Type B pancreatic cell (in vitro differentiated cells): ENCODE data around the gene CLK2. TPM values are rescaled to one million over a fixed set of nuclear protein-coding genes. Genes with fewer than 3 reads are reported as not detected.

Experiments
- DNase-seq: peaks from one replicate; pipeline ENCODE4 v3.0.0; 2021; ENCODE audit warnings: mixed read lengths; ENCODE audit not compliant: unreplicated experiment; ENCODE audit errors: extremely low spot score
- H3K27ac Mint-ChIP-seq: 2 replicates; pipeline ENCODE4 v1.8.0; 2021; ENCODE audit warnings: mild to moderate bottlenecking, mixed read lengths
- H3K27me3 Mint-ChIP-seq: 2 replicates; pipeline ENCODE4 v1.8.0; 2021; ENCODE audit warnings: mixed read lengths
- H3K36me3 Mint-ChIP-seq: 2 replicates; pipeline ENCODE4 v1.8.0; 2021; ENCODE audit warnings: mixed read lengths
- H3K4me1 Mint-ChIP-seq: one replicate; pipeline ENCODE4 v1.8.0; 2021; ENCODE audit warnings: mixed read lengths; ENCODE audit not compliant: unreplicated experiment
- H3K4me3 Mint-ChIP-seq: 2 replicates; pipeline ENCODE4 v1.8.0; 2021; ENCODE audit warnings: mild to moderate bottlenecking, mixed read lengths
- H3K9me3 Mint-ChIP-seq: 2 replicates; pipeline ENCODE4 v1.8.0; 2021; ENCODE audit warnings: mixed read lengths
- CTCF ChIP-seq: fragments of 200-600 bp; sonication (generic); conservative IDR thresholded peaks from 2 replicates; pipeline ENCODE4 v1.5.0; 2021; ENCODE audit warnings: antibody characterized with exemption, mild to moderate bottlenecking
- total RNA-seq: library from RNA; stranded (reverse); gene quantifications from 2 replicates; pipeline ENCODE4 v1.2.1, GENCODE V29; 2021; ENCODE audit warnings: low replicate concordance

CLK2 gene
- total RNA-seq, 1 donor from 2014 or later: 96.8 TPM

GRCh38 chr1:155308493-155309422 lies 35.5 kb upstream of the CLK2 start, which contains the start of gene FDPS:
TSS of gene FDPS (plus strand) at chr1:155308866. CDS start at chr1:155309790, 924 bp downstream.
- peak; percentile 93 for DNase-seq
- Mint-ChIP-seq H3K27ac (peak within 1 kb of the TSS; percentile 94), H3K4me3 (peak within 1 kb of the TSS; percentile 99), H3K4me1 (peaks cover 12% of the 10 kb centered on the region), H3K36me3 (peaks cover 17% of the 10 kb centered on the region), H3K27me3 (no peaks in the 10 kb centered on the region), H3K9me3 (no peaks in the 10 kb centered on the region)
- TF ChIP-seq CTCF: no peak

- Mint-ChIP-seq H3K4me3 (peak overlapping the region; percentile 70), H3K9me3 (no peaks in the 10 kb centered on the region), H3K27ac (peak overlapping the region; percentile 69), H3K36me3 (peaks cover 10% of the 10 kb centered on the region), H3K4me1 (peaks cover 12% of the 10 kb centered on the region), H3K27me3 (no peaks in the 10 kb centered on the region)
- DNase-seq: no peak
- TF ChIP-seq CTCF: peak; percentile 64
Measured at GRCh38 chr1:155307247-155307740, 34.0 kb upstream of the CLK2 start.

- Mint-ChIP-seq H3K4me1 (peaks cover 12% of the 10 kb centered on the region), H3K36me3 (peaks cover 3% of the 10 kb centered on the region), H3K27ac (peak overlapping the region; percentile 68), H3K27me3 (no peaks in the 10 kb centered on the region), H3K9me3 (no peaks in the 10 kb centered on the region), H3K4me3 (peak overlapping the region; percentile 51)
- TF ChIP-seq CTCF: no peak
- no peak for DNase-seq
Measured at GRCh38 chr1:155305881-155306391, 32.6 kb upstream of the CLK2 start.

- Mint-ChIP-seq H3K27ac (peak overlapping the region; percentile 83), H3K36me3 (no peaks in the 10 kb centered on the region), H3K27me3 (no peaks in the 10 kb centered on the region), H3K9me3 (no peaks in the 10 kb centered on the region), H3K4me3 (peak overlapping the region; percentile 37), H3K4me1 (peaks cover 5% of the 10 kb centered on the region)
- DNase-seq: no peak
- TF ChIP-seq CTCF: no peak
Measured at GRCh38 chr1:155304558-155305063, 31.3 kb upstream of the CLK2 start.

GRCh38 chr1:155301342-155301841 lies 28.1 kb upstream of the CLK2 start, which contains the start of gene PKLR:
TSS of gene PKLR (minus strand) at chr1:155301438. CDS start at chr1:155301395, 43 bp downstream.
- no peak within 1 kb of the TSS for H3K4me3 Mint-ChIP-seq
- no peaks in the 10 kb centered on the region for H3K4me1 Mint-ChIP-seq
- TF ChIP-seq CTCF: no peak
- DNase-seq: no peak
- H3K36me3 Mint-ChIP-seq: no peaks in the 10 kb centered on the region
- no peaks in the 10 kb centered on the region for H3K9me3 Mint-ChIP-seq
- peak within 1 kb of the TSS; percentile 29 for H3K27ac Mint-ChIP-seq
- peaks cover 8% of the 10 kb centered on the region for H3K27me3 Mint-ChIP-seq
